ENCODE measurements around the gene EYS. TPM values are rescaled to one million over a fixed set of nuclear protein-coding genes. Genes with fewer than 3 reads are reported as not detected.

Gene EYS
- total and polyA plus RNA-seq, 2 of the 8 experiments (the other 6 are each of a cell fraction or from before 2014, with no cell fraction given) = 0.05 to 0.13 TPM

GRCh38 chr6:63799813-63800212, 1907.2 kb downstream of the EYS start:
- Histone ChIP-seq H3K56ac (replicated peaks; ENCODE audit: insufficient read length, low read depth, low read length) (no peak overlapping the region), H3K4me1 (replicated peaks in 1 of 4; ENCODE audit: control insufficient read depth in 3 of 4, insufficient read depth in 4 of 4, low read length in 3 of 4) (no peaks in the 10 kb centered on the region), H3K18ac (ENCODE audit: extremely low read depth, low read length) (no peak overlapping the region), H3K4ac (replicated peaks; ENCODE audit: insufficient read length, low read depth, low read length) (no peak overlapping the region), H2AK5ac (ENCODE audit: low read depth, low read length) (no peak overlapping the region), H2BK120ac (replicated peaks; ENCODE audit: low read depth, low read length) (no peak overlapping the region), H3K23me2 (ENCODE audit: low read depth, low read length) (no peaks in the 10 kb centered on the region), H3K79me2 (ENCODE audit: control insufficient read depth in 1 of 2, insufficient read depth in 2 of 2, low read length in 2 of 2) (no peaks in the 10 kb centered on the region), H2AFZ (ENCODE audit: low read length) (peak overlapping the region; percentile 63; the same call in 1 of the 2 replicates), H2BK5ac (ENCODE audit: low read depth, low read length) (no peak overlapping the region), H4K91ac (replicated peaks; ENCODE audit: insufficient read length, low read length) (no peak overlapping the region), H2BK12ac (ENCODE audit: low read depth, low read length) (no peak overlapping the region), H2BK20ac (ENCODE audit: low read length) (no peak overlapping the region), H4K8ac (ENCODE audit: extremely low read depth, insufficient read depth, low read length) (no peak overlapping the region), H4K5ac (ENCODE audit: insufficient read length, low read depth, low read length) (no peak overlapping the region), H3K27ac (ENCODE audit: low read depth, low read length) (no peak overlapping the region), H2BK15ac (ENCODE audit: low read length) (no peak overlapping the region), H3K4me3 (ENCODE audit: extremely low read depth in 1 of 4, insufficient read depth in 2 of 4, low read depth in 3 of 4, low read length in 4 of 4) (no peak overlapping the region), H3K14ac (ENCODE audit: insufficient read length) (no peak overlapping the region), H4K20me1 (replicated peaks in 1 of 2; ENCODE audit: control insufficient read depth in 1 of 2, insufficient read depth in 2 of 2, low read length in 2 of 2) (no peaks in the 10 kb centered on the region), H3K27me3 (replicated peaks in 1 of 4; ENCODE audit: control insufficient read depth in 3 of 4, extremely low read depth in 1 of 4, insufficient read depth in 3 of 4, low read length in 3 of 4) (no peaks in the 10 kb centered on the region), H3K9ac (replicated peaks in 1 of 4; ENCODE audit: extremely low read depth in 1 of 4, low read depth in 3 of 4, low read length in 3 of 4) (no peak overlapping the region), H3K36me3 (ENCODE audit: control insufficient read depth in 2 of 4, insufficient read depth in 4 of 4, low read length in 3 of 4) (no peaks in the 10 kb centered on the region), H3K4me2 (ENCODE audit: insufficient read depth in 1 of 2, low read depth in 2 of 2, low read length in 2 of 2) (no peak overlapping the region), H3K79me1 (ENCODE audit: low read depth, low read length) (no peaks in the 10 kb centered on the region), H3K9me3 (ENCODE audit: insufficient read depth in 2 of 2, low read depth in 1 of 2, low read length in 1 of 2) (no peaks in the 10 kb centered on the region), H3K23ac (ENCODE audit: insufficient read length) (no peak overlapping the region)
- DNase-seq (ENCODE audit: low read depth in 1 of 2, low spot score in 2 of 2) (no peak), FAIRE-seq (no peak)
- TF ChIP-seq TEAD4 (IDR thresholded peaks at IDR 0.05; ENCODE audit: low read depth, low read length) (no peak), EP300 (IDR thresholded peaks at IDR 0.05; ENCODE audit: borderline replicate concordance in 1 of 2, low read depth in 2 of 2, low read length in 2 of 2) (no peak), TBP (IDR thresholded peaks at IDR 0.05; ENCODE audit: low read depth, low read length) (no peak), HDAC6 (IDR thresholded peaks at IDR 0.05; ENCODE audit: low read depth, low read length) (no peak)
- 94% methylated on average over 9 of the region's 9 CpGs; no CpG with 5 or more reads in 1 of the 2 experiments for WGBS, 2 experiments (ENCODE audit: extremely low coverage in 1 of 2, insufficient coverage in 1 of 2, insufficient read length in 1 of 2, insufficient replicate concordance in 2 of 2, low coverage in 1 of 2, low lambda C conversion rate in 2 of 2, missing lambda C conversion rate in 1 of 2)
- ChIA-PET POLR2A (ENCODE audit: partially characterized antibody) (no interaction called here), CTCF (ENCODE audit: partially characterized antibody) (interaction anchor here (1.1 to 1.5 kb wide), 2 partner anchors 10 to 37 kb away, joined by 3 read pairs; no protein-coding TSS in a partner anchor)

Measured in H1 (cell line).